ENCODE data around the gene CYB561A3.

CYB561A3 gene

DNA sequence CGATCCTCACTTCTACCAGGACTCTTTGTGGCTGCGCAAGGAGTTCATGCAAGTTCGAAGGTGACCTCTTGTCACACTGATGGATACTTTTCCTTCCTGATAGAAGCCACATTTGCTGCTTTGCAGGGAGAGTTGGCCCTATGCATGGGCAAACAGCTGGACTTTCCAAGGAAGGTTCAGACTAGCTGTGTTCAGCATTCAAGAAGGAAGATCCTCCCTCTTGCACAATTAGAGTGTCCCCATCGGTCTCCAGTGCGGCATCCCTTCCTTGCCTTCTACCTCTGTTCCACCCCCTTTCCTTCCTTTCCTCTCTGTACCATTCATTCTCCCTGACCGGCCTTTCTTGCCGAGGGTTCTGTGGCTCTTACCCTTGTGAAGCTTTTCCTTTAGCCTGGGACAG lies 7.0 kb upstream of the CYB561A3 start:
- DNase-seq: no peak

DNA sequence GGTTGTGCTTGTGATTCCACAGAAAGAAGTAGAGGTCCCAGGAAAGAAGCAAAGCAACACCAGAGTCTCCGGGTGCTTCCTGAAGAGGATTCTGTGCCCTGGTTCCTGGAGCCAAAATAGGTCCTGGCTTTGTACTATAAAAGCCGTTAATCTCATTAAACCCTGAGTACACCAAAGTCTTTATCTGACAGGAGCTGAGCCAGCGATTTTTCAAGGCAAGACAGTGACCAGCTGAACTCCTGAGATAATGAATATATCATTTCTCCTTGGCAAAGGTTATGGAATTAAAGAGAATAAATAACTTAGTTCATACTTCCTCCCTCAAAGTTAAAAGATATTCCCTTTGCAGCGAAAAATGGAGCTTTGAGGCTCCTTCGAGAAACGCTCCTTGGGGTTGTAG lies 5.7 kb upstream of the CYB561A3 start:
- peak; percentile 89 for DNase-seq

DNA sequence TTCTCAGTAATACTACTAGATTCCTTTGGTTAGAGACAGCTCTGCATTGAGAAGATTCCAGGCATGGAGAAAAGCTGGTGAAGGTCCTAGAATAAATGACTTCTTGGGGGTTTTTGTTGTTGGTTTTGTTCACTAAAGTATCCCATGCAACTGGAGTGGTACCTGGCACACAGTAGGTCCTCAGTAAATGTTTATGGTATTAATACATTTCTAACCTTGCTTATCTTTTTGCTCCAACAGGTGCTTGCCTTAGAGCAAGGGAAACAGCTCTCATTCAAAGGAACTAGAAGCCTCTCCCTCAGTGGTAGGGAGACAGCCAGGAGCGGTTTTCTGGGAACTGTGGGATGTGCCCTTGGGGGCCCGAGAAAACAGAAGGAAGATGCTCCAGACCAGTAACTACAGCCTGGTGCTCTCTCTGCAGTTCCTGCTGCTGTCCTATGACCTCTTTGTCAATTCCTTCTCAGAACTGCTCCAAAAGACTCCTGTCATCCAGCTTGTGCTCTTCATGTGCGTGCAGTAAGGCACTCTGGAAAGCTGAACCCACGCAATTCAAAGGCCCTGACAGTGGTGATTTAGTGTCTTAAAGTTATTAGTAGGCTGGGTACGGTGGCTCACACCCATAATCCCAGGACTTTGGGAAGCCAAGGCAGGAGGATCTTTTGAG lies 2.5 kb upstream of the CYB561A3 start:
- DNase-seq: no peak

DNA sequence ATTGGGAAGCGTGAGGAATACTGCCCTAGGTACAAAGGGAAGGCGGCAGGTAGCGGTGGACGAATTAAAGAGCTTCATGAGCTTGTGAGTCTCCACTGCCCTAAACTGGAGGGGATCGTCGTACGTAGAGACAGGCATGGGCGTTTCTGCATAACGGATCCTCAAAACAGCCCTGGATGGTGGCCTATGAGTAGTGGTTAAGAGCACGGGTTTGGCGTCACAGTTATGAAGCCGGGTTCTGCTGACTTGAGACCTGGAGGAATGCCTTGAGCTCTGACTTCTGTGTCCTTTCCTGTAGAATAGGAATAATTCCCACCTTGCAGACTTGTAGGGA lies 827 bp upstream of the CYB561A3 start:
- peak; percentile 75 for DNase-seq

DNA sequence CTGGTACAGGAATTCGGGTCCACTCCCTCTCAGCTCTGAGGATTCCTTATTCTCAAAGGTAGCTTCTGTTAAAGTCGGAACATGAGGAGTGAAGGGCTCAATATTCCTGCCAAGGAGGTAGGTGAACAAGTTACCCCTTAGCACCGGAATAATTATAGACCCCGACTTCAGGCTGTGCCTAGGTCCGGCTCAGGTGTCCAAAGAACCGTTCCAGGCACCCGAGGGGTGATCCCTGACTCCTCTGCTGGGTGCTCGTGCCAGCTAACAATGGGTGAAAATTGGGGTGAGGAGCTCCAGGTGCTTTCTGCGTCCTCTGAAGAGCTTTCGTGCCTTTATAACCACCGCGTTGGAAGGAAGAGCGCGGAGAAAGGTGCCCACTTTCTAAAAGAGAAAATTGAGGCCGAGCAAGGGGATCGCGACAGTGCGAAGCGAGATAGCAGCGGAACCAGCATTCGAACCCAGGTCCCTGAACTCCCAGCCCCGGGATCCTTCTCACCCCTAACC lies 393 bp downstream of the CYB561A3 start:
- DNase-seq: no peak

DNA sequence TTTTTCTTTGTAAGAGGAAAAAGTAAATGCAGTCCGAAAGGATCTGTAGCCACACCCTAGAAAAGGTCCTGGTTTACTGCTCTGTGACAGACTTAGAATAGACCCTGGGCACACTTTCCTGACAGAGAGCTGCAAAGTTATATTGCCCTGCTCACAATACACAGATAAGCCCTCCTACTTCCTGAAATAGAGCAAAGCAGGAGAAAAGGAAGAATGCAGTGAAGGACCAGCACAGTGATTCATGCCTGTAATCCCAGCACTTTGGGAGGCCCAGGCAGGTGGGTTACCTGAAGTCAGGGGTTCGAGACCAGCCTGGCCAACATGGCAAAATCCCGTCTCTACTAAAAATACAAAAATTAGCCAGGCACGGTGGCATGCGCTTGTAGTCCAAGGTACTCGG lies 2.2 kb downstream of the CYB561A3 start:
- no peak for DNase-seq

DNA sequence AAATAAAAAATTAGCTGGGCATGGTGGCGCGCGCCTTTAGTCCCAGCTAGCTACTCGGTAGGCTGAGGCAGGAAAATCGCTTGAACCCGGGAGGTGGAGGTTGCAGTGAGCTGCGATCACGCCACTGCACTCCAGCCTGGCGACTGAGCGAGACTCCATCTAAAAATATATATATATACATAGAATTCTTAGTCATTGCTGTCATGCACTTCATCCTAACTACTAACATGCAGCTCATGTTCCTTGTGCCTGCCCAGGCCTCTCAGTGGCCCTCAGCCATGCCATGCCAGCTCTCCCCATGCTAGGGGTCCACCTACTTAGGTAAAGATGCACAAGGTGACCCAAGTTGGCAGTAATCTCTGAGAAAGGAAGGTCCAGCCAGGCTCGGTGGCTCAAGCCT lies 3.1 kb downstream of the CYB561A3 start:
- DNase-seq: no peak

DNA sequence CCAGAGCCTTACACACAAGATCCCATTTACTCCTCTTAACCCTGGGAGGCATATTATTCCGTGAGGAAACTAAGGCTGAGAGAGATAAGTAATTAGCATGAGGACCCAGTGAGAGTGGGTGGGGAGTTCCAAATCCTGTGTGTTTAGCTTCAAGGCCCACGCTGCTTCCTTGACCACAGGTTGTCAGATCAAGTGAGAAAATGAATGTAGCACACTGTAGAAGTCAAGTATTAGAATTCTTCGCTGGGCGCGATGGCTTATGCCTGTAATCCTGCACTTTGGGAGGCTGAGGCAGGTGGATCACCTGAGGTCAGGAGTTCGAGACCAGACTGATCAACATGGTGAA lies 3.8 kb downstream of the CYB561A3 start:
- no peak for DNase-seq

DNA sequence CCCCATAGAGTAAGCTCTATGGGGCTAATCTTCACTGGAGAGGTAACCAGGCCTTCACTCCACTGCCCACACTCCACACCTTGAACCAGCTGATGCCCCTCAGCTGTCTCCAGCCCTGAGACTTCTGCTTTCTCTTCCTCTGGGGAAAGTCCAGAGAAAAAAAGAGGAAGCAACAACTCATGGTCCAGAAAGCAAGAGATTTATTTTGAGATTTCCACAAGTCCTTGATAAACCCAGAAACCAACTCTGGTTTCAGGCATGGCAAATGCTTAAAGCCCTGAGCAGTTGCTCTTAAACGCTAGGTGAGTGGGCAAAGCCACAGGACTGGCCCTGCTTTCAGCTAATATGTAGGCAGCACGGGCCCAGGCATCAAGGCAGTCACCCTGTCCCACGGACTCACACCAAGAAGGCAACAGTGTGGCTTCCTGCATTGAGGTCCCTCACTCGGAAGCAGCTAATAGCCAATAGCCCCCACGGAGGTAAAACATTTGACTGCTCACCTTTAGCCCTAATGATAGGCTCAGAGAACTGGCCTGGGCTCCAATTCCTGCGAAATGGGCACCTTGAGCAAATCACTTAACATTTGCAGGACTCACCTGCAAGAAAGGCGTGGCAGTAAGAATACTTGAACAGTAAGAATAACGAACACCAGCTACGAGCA lies 4.3 kb downstream of the CYB561A3 start:
- DNase-seq: peak; percentile 51

DNA sequence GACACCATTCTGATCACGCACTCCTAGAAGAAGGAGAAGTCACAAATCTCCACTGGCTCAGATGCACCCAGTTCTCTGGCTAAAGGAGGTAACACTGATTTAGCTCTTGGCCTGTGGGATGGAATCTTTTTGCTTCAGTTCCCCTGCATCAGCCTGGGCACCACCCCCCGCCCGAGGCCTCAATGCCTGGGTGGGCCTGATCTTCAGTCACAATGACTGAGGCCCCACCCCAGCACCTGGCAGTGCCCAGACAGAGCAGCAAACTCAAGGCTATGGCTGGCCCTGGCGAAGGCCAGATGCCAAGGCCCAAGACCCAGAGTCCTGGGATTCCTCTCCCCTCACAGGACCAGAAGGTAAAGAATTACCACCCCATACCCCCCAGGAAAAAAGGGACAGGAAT lies 5.0 kb downstream of the CYB561A3 start:
- no peak for DNase-seq

DNA sequence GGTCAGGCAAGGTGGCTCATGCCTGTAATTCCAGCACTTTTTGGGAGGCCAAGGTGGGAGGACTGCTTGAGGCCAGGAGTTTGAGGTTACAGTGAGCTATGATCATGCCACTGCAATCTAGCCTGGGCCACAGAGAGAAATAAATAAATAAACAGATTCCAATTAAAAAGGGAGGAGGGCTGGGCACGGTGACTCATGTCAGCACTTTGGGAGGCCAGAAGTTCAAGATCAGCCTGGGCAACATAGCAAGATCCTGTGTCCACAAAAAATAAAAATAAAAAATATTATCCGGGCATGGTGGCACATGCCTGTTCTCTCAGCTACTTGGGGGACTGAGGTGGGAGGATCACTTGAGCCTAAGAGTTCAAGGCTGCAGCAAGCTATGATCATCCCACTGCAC lies 7.5 kb downstream of the CYB561A3 start:
- no peak for DNase-seq

DNA sequence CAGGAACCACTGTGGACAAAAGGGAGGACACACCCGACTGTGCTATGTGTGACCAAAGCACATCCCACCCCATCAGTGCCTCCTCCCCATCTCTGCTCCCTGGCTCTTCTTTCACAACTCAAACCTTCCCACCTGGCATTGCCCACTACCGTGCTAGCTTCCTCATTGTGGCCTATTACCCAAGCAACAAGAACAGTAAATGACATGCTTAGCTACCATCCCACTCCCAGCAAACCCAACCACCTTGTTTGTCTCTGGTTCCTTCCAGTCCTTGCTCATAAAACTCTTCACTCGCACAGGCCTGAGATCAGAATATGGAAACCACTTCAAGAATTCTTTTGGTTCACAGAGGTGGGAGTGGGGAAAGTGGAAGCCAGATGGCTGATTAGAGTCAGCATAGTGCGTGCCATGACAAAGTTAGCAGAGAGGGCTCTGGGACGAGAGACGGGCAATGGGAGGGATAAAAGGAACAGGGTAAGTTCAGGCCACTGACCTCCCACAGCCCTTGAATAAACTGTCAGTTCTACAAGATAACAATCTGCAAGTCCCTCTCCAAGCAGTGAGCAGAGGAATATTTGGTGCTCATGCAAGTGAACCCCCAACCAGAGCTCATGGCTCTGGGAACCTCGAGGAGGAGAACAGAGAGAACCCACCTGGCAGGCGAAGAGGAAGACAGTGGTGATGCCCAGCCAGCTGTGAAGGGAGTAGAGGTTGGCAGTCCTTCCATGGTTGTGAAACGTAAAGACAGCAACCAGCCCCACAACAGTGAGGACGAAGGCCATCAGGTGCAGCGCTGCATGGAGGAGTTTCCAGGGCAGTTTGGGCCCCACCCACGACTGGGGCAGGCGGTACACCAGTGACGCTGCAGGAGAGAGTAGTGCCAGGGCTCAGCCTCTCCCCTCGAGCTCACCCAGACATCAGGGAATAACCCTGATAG lies 8.3 kb downstream of the CYB561A3 start:
- no peak for DNase-seq

DNA sequence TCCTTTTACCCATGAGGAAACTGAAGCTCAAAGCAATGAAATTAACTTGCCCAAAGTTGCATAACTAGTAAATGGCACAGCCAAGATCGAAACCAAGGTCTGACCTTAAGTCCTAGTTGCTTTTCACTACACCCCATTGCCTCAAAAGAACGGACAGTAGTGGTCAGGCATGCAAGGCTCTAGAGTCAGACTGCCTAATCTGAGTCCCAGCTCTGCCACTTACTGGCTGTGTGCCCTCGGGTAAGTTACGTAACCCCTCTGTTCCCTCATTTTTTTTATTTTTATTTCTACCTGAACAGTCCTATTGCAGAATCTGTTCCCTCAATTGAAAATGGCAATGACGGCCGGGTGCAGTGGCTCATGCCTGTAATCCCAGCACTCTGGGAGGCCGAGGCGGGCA lies 9.6 kb downstream of the CYB561A3 start:
- DNase-seq: no peak

DNA sequence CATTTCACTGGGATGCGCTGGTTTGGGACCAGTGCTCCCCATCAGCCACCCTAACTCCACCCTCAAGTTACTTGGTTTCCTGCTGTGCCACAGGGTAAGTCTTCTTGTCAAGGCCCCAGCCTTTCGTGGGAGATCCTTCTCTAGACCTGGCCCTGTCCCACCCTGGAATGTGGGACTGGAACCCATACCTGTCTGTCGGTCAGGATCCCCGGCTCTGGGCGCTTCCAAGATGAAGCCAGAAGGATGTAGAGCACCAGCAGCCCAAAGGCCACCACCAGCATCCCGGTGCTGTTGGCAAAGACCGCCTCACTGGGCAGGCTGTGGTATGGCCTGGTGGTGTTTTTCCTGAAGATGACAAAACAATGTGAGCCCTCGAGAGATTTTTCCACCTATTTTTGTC lies 10.9 kb downstream of the CYB561A3 start:
- DNase-seq: no peak

DNA sequence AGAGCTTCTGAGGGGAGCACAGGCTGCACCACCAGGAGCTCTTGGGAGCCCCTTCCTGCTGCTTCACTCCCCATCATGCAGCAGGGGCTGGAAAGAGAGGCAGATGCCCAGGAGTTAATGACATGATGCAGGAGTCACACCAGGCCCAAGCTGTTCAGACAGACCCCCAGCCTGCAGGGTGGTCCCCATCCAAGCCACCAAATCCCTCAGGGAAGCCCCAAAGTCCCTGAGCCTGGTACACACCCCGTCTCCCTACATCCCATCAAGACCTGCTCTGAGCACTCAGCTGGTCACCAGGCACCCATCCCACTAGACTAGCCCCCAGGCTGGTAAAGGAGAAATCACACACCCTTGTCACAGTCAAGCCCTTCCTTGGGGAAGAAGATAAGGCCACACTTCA lies 11.3 kb downstream of the CYB561A3 start:
- no peak for DNase-seq

DNA sequence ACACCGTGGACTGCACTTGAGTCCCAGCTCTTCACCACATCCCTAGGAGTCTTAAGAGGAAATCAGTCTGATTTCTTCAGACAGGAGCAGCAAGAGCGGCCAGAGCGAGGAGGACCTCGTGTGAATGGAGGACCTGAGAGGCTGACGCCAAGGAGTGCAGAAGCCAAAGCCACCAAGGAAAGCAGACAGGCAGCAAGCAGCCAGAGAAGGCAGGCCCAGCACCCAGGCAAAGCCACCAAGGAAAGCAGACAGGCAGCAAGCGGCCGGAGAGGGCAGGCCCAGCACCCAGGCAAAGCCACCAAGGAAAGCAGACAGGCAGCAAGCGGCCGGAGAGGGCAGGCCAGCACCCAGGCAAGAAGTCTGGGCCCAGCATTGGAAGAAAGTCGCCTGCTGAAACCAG lies 11.8 kb downstream of the CYB561A3 start:
- DNase-seq: no peak

DNA sequence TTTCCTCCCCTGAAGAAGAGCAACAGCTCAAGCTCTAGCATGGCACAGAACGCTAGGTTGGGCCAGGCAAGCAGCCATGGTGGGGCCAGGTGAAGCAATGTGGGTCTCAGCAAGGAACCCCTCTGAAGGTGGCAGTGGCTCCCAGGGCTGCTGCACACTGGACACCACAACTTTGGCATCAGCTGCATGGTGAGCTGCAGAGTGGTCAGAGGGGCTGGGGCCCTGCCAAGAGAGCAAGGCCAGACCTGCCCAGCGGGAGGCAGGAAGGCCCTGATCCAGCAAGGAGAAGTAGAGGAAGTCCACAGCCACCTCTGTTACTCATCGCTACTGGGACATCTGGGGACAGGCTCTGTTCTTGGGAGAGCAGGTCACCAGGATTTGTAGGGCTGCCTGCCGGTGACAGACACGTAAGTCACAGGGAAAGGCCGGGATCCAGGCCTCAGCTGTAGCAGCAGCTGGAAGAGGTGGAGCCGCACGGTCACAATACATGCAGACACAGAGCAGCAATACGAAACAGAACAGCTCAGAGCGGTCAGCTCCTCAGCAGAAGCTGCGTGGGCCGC lies 12.4 kb downstream of the CYB561A3 start:
- DNase-seq: no peak

DNA sequence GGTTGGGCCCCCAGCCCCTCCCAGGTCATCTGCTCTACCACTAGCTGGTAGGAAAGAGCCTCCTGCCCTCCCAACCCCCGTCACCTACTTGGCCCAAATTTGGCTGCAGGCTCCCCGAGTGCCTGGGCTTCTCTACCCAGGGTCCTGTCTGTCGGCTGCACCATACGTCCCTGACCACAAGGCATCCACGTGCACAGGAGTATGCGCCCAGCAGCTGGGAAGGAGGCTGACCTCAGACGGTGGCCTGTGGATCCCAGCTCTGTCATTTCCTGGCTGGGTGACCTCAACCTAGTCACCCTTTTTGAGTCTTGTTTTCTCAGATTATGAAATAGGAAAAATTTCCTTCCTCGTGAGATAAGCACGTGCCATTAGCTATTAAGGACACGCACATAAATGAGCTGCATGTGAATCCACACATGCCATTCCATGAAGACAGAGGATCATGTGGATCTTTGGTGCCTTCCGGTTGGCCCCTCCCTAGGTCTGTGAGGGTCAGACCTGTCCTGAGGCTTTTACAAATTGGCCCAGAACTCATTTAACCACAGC lies 13.7 kb downstream of the CYB561A3 start:
- DNase-seq: no peak

DNA sequence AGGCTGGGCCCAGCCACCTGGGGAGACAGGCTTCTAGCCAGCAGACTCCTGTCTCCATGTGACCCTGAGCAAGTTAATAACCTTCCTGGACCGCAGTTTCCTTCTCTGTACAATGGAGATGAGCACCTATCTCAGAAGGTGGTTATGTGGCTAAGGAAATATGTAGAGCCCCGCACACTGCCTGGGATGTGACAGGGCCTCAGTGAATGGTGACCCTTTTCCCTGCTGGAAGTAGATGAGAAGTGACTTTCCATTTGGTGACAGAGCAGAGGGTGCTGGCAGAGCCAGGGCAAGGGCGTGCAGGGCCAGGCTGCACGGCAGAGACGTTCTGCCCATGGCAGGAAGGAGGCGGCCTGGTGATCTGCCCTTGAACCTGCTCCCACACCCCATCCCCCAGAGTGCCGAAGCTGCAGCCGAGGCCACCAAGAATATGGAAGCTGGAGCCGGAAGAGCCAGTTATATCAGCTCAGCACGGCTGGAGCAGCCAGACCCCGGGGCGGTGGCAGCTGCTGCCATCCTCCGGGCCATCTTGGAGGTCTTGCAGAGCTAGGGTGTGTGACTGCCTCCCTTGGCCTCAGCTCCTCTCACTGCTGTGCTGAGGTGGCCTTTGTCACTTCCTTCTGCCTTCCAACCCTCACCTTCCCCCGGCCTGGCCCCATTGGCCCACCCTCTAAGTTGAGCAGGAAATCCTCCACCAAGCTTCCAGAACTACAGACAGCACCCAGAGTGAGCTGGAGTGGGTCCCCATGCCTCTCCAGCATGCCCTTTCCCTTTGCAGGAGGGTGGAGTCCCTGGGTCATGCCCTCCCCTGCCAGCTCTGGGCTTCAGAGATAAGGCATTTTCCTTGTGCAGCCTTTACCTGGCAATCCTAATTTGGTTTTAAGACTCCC lies 15.5 kb downstream of the CYB561A3 start:
- peak; percentile 84 for DNase-seq

DNA sequence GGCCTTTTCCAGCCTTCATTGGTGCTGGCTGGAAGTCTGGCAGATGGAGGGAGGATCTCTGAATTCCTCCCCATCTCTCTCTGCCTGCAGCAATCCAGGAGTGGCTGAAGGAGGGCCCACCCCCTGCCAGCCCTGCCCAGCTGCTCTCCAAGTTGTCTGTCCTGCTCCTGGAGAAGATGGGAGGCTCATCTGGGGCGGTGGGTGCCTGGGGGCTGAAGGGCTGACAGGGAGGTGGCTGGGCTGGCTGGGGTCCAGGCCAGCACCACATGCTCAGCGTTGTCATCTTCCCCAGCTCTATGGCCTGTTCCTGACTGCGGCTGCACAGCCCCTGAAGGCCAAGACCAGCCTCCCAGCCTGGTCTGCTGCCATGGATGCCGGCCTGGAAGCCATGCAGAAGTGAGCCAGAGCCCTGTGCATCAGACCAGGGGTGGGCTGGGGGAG lies 16.5 kb downstream of the CYB561A3 start:
- no peak for DNase-seq

DNA sequence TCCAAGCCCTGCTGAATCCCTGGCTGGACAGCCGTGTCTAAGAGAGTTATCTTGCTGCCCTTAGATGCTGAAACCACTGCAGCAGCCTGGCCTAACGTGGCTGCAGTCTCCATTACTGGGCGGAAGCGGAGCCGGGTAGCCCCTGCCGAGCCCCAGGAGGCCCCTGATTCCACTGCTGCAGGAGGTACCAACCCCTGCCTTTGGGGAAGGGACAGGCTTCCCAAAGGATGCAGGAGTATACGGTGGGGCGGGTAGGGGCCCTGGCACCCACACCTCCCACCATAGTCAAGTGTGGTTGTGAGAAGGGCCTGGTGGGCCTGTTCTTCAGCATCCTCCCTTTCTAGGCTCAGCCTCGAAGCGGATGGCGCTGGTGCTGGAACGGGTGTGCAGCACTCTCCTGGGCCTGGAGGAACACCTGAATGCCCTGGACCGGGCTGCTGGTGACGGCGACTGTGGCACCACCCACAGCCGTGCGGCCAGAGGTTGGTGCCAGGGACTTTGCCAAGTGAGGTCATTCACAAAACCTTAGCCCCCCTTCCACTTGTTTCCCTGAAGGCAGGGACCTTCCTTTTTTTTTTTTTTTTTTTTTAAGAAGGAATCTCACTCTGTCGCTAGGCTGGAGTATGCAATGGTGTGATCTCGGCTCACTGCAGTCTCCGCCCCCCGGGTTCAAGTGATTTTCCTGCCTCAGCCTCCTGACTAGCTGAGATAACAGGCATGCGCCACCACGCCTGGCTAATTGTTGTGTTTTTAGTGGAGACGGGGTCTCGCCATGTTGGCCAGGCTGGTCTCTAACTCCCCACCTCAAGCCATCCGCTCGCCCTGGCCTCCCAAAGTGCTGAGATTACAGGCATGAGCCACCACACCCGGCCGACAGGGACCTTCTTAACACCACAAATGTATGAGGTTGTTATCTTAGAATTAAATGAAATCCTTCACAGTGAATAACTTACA lies 17.6 kb downstream of the CYB561A3 start:
- DNase-seq: no peak

Measured in hematopoietic multipotent progenitor cell treated with erythropoietin and hydrocortisone succinate and interleukin-3 and kit ligand, for 6 days (in vitro differentiated cells).